NT2/D1 (cell line): ENCODE measurements around the gene SLC30A2.

Experiments
- DNase-seq: peaks from one replicate; pipeline ENCODE4 v3.0.0-alpha.2; 2011; ENCODE audit warnings: low read depth, low spot score
- H3K27me3 ChIP-seq: 2 replicates; pipeline ENCODE4 v1.6.0; 2011; ENCODE audit warnings: mild to moderate bottlenecking; ENCODE audit not compliant: insufficient read length, insufficient read depth
- H3K36me3 ChIP-seq: 2 replicates; pipeline ENCODE4 v1.6.1; 2011; ENCODE audit warnings: mild to moderate bottlenecking, low read length, mixed read lengths; ENCODE audit not compliant: insufficient read depth, insufficient read length
- H3K4me1 ChIP-seq: 2 replicates; pipeline ENCODE4 v1.5.1; 2011; ENCODE audit not compliant: insufficient read depth, insufficient read length
- H3K4me3 ChIP-seq: 2 replicates; pipeline ENCODE4 v1.5.1; 2011; ENCODE audit warnings: low read depth; ENCODE audit not compliant: insufficient read length
- H3K9ac ChIP-seq: 2 replicates; pipeline ENCODE4 v1.6.0; 2011; ENCODE audit warnings: low read depth; ENCODE audit not compliant: insufficient read length
- H3K9me3 ChIP-seq: 2 replicates; pipeline ENCODE4 v1.5.1; 2011; ENCODE audit warnings: mild to moderate bottlenecking, low read length; ENCODE audit not compliant: insufficient read depth
- SUZ12 ChIP-seq: IDR thresholded peaks from 2 replicates; pipeline ENCODE4 v1.6.1; 2011; ENCODE audit not compliant: insufficient read length, insufficient read depth; ENCODE audit errors: extremely low read depth
- YY1 ChIP-seq: IDR thresholded peaks from 2 replicates; pipeline ENCODE4 v1.6.1; 2011; ENCODE audit not compliant: insufficient read length, insufficient read depth
- ZNF274 ChIP-seq: IDR thresholded peaks from 2 replicates; pipeline ENCODE4 v1.6.1; 2011; ENCODE audit warnings: mild to moderate bottlenecking, low read depth, low read length

Gene SLC30A2

GRCh38 chr1:26025517-26025916 is 20.4 kb downstream of the SLC30A2 start:
- no peak for DNase-seq
- Histone ChIP-seq H3K9me3 (no peaks in the 10 kb centered on the region), H3K36me3 (no peaks in the 10 kb centered on the region), H3K9ac (no peak overlapping the region), H3K4me1 (peaks cover 43% of the 10 kb centered on the region), H3K4me3 (no peak overlapping the region), H3K27me3 (peaks cover 4% of the 10 kb centered on the region)
- no peak for TF ChIP-seq YY1
- TF ChIP-seq SUZ12 = no peak
- no peak for TF ChIP-seq ZNF274

GRCh38 chr1:26025060-26025459 is 20.9 kb downstream of the SLC30A2 start:
- no peak for DNase-seq
- peaks cover 45% of the 10 kb centered on the region for H3K4me1 ChIP-seq
- H3K36me3 ChIP-seq = no peaks in the 10 kb centered on the region
- H3K9ac ChIP-seq = no peak overlapping the region
- H3K9me3 ChIP-seq = no peaks in the 10 kb centered on the region
- peaks cover 9% of the 10 kb centered on the region for H3K27me3 ChIP-seq
- no peak overlapping the region for H3K4me3 ChIP-seq
- TF ChIP-seq ZNF274 (no peak), YY1 (no peak), SUZ12 (no peak)

GRCh38 chr1:26023826-26024225 is 22.1 kb downstream of the SLC30A2 start:
- no peaks in the 10 kb centered on the region for H3K9me3 ChIP-seq
- H3K4me3 ChIP-seq = no peak overlapping the region
- TF ChIP-seq YY1 = no peak
- no peak for TF ChIP-seq SUZ12
- no peak for TF ChIP-seq ZNF274
- no peak for DNase-seq
- H3K9ac ChIP-seq = no peak overlapping the region
- H3K27me3 ChIP-seq = peaks cover 13% of the 10 kb centered on the region
- H3K4me1 ChIP-seq = peaks cover 37% of the 10 kb centered on the region
- no peaks in the 10 kb centered on the region for H3K36me3 ChIP-seq

GRCh38 chr1:26023009-26023408 is 22.9 kb downstream of the SLC30A2 start:
- Histone ChIP-seq H3K27me3 (peaks cover 13% of the 10 kb centered on the region), H3K4me1 (peaks cover 29% of the 10 kb centered on the region), H3K9me3 (no peaks in the 10 kb centered on the region), H3K36me3 (no peaks in the 10 kb centered on the region), H3K4me3 (no peak overlapping the region), H3K9ac (peak overlapping the region; percentile 37)
- no peak for DNase-seq
- no peak for TF ChIP-seq YY1

- no peak for DNase-seq
- Histone ChIP-seq H3K4me3 (no peak overlapping the region), H3K4me1 (peaks cover 31% of the 10 kb centered on the region), H3K36me3 (no peaks in the 10 kb centered on the region), H3K9me3 (no peaks in the 10 kb centered on the region), H3K9ac (peak overlapping the region; percentile 22), H3K27me3 (peaks cover 13% of the 10 kb centered on the region)
- TF ChIP-seq YY1 (no peak), SUZ12 (no peak), ZNF274 (no peak)
Observed at GRCh38 chr1:26022404-26022779, 23.5 kb downstream of the SLC30A2 start.

- TF ChIP-seq ZNF274 (no peak), YY1 (no peak), SUZ12 (no peak)
- Histone ChIP-seq H3K9ac (peak within 1 kb of the TSS; percentile 79), H3K4me3 (peak within 1 kb of the TSS; percentile 57), H3K9me3 (no peaks in the 10 kb centered on the region), H3K27me3 (peaks cover 13% of the 10 kb centered on the region), H3K4me1 (peaks cover 37% of the 10 kb centered on the region), H3K36me3 (no peaks in the 10 kb centered on the region)
- peak; percentile 85 for DNase-seq
Observed at GRCh38 chr1:26021647-26022403, 24.1 kb downstream of the SLC30A2 start, which contains the start of gene EXTL1. Gene EXTL1 (plus strand): TSS chr1:26021775. CDS start chr1:26022647, 872 bp downstream.

GRCh38 chr1:26020941-26021646 is 24.8 kb downstream of the SLC30A2 start:
- peaks cover 42% of the 10 kb centered on the region for H3K4me1 ChIP-seq

More at GRCh38 chr1:26020941-26021646, 24.8 kb downstream of the SLC30A2 start:
- peaks cover 13% of the 10 kb centered on the region for H3K27me3 ChIP-seq
- no peaks in the 10 kb centered on the region for H3K9me3 ChIP-seq
- TF ChIP-seq YY1 (no peak), SUZ12 (no peak), ZNF274 (no peak)
- no peak overlapping the region for H3K9ac ChIP-seq
- no peak for DNase-seq
- H3K36me3 ChIP-seq = no peaks in the 10 kb centered on the region
- no peak overlapping the region for H3K4me3 ChIP-seq
